Measurements from ENCODE around the gene OR10D3. TPM values are rescaled to one million over a fixed set of nuclear protein-coding genes. Genes with fewer than 3 reads are reported as not detected.

OR10D3 gene
- total and polyA plus RNA-seq, 2 of the 13 experiments (the other 11 are each of a cell fraction or from before 2014, with no cell fraction given): not detected

DNA sequence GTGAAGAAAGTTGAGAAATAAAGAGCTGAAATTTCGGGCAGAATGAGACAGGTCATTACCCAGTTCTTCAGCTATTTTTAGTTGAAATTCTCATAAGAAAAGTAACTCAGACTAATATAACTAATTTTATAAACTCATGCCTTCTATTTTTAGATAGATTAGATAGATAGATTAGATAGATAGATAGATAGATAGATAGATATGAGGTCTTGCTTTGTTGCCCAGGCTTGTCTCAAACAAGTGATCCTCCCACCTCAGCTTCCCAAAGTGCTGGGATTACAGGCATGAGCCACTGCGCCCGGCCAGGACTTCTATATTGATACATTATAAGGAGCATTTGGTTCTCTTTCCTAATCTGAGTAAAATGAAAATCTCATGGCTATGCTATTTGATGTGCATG is 30.9 kb downstream of the OR10D3 start:
- no peaks in the 10 kb centered on the region for H3K9me3 ChIP-seq (ENCODE audit: low read length)
- no peaks in the 10 kb centered on the region; a peak in 1 of 5 replicates for H3K27me3 ChIP-seq (ENCODE audit: control insufficient read depth in 1 of 2, insufficient read depth in 2 of 2, low read length in 2 of 2)
- H3K4me3 ChIP-seq (replicated peaks in 1 of 3; ENCODE audit: insufficient read depth in 1 of 3, low read depth in 2 of 3, low read length in 3 of 3): no peak overlapping the region
- WGBS (ENCODE audit: low lambda C conversion rate): 2% methylated on average over 3 of the region's 3 CpGs
- no peak for FAIRE-seq
- H3K27ac ChIP-seq (ENCODE audit: extremely low read length, insufficient read depth, low read length): no peak overlapping the region
- intact Hi-C loops (cut with micrococcal nuclease; ENCODE audit: unreplicated experiment) (no loop called here), in situ Hi-C loops (cut with HindIII; ENCODE audit: extremely low pct_ligation_motif_present, low pct_unique_long_range_greater_than_20kb) (no loop called here)
- no peak overlapping the region for H3K4me2 ChIP-seq (ENCODE audit: low read depth, low read length)
- H3K9ac ChIP-seq (ENCODE audit: insufficient read depth, low read depth, low read length): no peak overlapping the region
- POLR2A ChIA-PET: no interaction called here
- no TSS peak for BruUV-seq (replicated peaks)
- H3K36me3 ChIP-seq (replicated peaks in 1 of 2; ENCODE audit: control insufficient read depth in 1 of 2, insufficient read depth in 2 of 2, low read length in 2 of 2): no peaks in the 10 kb centered on the region
- H3K79me2 ChIP-seq (ENCODE audit: insufficient read depth, low read length): no peaks in the 10 kb centered on the region
- no peaks in the 10 kb centered on the region for H3K4me1 ChIP-seq (ENCODE audit: insufficient read depth, low read length)
- no peak overlapping the region for H2AFZ ChIP-seq (ENCODE audit: low read length)
- H4K20me1 ChIP-seq (ENCODE audit: insufficient read depth, low read length): no peaks in the 10 kb centered on the region
- no peak for TF ChIP-seq NFATC3 (CRISPR knock-in tag; IDR thresholded peaks at IDR 0.05)
- no peak for TF ChIP-seq SRSF9 (IDR thresholded peaks at IDR 0.05; ENCODE audit: borderline replicate concordance, insufficient read depth, low read depth, low read length, poor library complexity, severe bottlenecking)
- TF ChIP-seq ISL2 (CRISPR knock-in tag; IDR thresholded peaks at IDR 0.05): no peak
- no peak for TF ChIP-seq ZNF24 (IDR thresholded peaks at IDR 0.05)
- no peak for TF ChIP-seq SNAI1 (CRISPR knock-in tag; IDR thresholded peaks at IDR 0.05; ENCODE audit: borderline replicate concordance)
- no peak for TF ChIP-seq KLF9 (CRISPR knock-in tag; IDR thresholded peaks at IDR 0.05; ENCODE audit: low read depth)
- TF ChIP-seq KDM4B (CRISPR knock-in tag; IDR thresholded peaks at IDR 0.05): no peak
- TF ChIP-seq ZNF749 (CRISPR knock-in tag; IDR thresholded peaks at IDR 0.05; ENCODE audit: borderline replicate concordance): no peak
- no peak for TF ChIP-seq RFXANK (CRISPR knock-in tag; IDR thresholded peaks at IDR 0.05)
- TF ChIP-seq, protein P1, sequence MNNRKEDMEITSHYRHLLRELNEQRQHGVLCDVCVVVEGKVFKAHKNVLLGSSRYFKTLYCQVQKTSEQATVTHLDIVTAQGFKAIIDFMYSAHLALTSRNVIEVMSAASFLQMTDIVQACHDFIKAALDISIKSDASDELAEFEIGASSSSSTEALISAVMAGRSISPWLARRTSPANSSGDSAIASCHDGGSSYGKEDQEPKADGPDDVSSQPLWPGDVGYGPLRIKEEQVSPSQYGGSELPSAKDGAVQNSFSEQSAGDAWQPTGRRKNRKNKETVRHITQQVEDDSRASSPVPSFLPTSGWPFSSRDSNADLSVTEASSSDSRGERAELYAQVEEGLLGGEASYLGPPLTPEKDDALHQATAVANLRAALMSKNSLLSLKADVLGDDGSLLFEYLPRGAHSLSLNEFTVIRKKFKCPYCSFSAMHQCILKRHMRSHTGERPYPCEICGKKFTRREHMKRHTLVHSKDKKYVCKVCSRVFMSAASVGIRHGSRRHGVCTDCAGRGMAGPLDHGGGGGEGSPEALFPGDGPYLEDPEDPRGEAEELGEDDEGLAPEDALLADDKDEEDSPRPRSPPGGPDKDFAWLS (CRISPR knock-in tag; IDR thresholded peaks at IDR 0.05; ENCODE audit: borderline replicate concordance): no peak
- TF ChIP-seq ZNF678 (CRISPR knock-in tag; IDR thresholded peaks at IDR 0.05): no peak
- no peak for TF ChIP-seq MTA3 (CRISPR knock-in tag; IDR thresholded peaks at IDR 0.05)
- TF ChIP-seq, protein P2, sequence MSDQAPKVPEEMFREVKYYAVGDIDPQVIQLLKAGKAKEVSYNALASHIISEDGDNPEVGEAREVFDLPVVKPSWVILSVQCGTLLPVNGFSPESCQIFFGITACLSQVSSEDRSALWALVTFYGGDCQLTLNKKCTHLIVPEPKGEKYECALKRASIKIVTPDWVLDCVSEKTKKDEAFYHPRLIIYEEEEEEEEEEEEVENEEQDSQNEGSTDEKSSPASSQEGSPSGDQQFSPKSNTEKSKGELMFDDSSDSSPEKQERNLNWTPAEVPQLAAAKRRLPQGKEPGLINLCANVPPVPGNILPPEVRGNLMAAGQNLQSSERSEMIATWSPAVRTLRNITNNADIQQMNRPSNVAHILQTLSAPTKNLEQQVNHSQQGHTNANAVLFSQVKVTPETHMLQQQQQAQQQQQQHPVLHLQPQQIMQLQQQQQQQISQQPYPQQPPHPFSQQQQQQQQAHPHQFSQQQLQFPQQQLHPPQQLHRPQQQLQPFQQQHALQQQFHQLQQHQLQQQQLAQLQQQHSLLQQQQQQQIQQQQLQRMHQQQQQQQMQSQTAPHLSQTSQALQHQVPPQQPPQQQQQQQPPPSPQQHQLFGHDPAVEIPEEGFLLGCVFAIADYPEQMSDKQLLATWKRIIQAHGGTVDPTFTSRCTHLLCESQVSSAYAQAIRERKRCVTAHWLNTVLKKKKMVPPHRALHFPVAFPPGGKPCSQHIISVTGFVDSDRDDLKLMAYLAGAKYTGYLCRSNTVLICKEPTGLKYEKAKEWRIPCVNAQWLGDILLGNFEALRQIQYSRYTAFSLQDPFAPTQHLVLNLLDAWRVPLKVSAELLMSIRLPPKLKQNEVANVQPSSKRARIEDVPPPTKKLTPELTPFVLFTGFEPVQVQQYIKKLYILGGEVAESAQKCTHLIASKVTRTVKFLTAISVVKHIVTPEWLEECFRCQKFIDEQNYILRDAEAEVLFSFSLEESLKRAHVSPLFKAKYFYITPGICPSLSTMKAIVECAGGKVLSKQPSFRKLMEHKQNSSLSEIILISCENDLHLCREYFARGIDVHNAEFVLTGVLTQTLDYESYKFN (CRISPR knock-in tag; conservative IDR thresholded peaks at IDR 0.05): no peak
- TF ChIP-seq, protein P3, sequence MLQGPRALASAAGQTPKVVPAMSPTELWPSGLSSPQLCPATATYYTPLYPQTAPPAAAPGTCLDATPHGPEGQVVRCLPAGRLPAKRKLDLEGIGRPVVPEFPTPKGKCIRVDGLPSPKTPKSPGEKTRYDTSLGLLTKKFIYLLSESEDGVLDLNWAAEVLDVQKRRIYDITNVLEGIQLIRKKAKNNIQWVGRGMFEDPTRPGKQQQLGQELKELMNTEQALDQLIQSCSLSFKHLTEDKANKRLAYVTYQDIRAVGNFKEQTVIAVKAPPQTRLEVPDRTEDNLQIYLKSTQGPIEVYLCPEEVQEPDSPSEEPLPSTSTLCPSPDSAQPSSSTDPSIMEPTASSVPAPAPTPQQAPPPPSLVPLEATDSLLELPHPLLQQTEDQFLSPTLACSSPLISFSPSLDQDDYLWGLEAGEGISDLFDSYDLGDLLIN (CRISPR knock-in tag; IDR thresholded peaks at IDR 0.05; ENCODE audit: borderline replicate concordance): no peak
- TF ChIP-seq ZNF256 (CRISPR knock-in tag; conservative IDR thresholded peaks at IDR 0.05): no peak
- no peak for TF ChIP-seq FOXA3 (CRISPR knock-in tag; IDR thresholded peaks at IDR 0.05)
- no peak for TF ChIP-seq MZF1 (CRISPR knock-in tag; IDR thresholded peaks at IDR 0.05; ENCODE audit: borderline replicate concordance)
- TF ChIP-seq IRF2 (CRISPR knock-in tag; IDR thresholded peaks at IDR 0.05): no peak
- TF ChIP-seq ZFAT (CRISPR knock-in tag; conservative IDR thresholded peaks at IDR 0.05): no peak
- TF ChIP-seq ZNF674 (CRISPR knock-in tag; IDR thresholded peaks at IDR 0.05; ENCODE audit: low read depth): no peak
- no peak for ATAC-seq
- CTCF ChIA-PET (ENCODE audit: low intra/inter-chr PET ratio, low total read pairs): no interaction called here
- no peak for DNase-seq (ENCODE audit: low spot score)

Measured in HepG2 (cell line).